Testis (tissue), 3 donors: ENCODE data around the gene ARHGEF28. TPM values are rescaled to one million over a fixed set of nuclear protein-coding genes. Genes with fewer than 3 reads are reported as not detected.
A peak's percentile ranks its signal among the peaks of the same experiment; 100 is the strongest.

Source experiments
- DNase-seq: peaks from one replicate; pipeline ENCODE4 v3.0.0-alpha.2; 2019
- H3K27ac ChIP-seq, 2 donors: fragments of 200-600 bp; sonication (generic); one replicate each; pipeline ENCODE4 v1.5.1; 2019
- H3K27me3 ChIP-seq: fragments of 200-600 bp; sonication (generic); one replicate; pipeline ENCODE4 v1.5.1; 2019
- H3K36me3 ChIP-seq: fragments of 200-600 bp; sonication (generic); one replicate; pipeline ENCODE4 v1.5.1; 2017; ENCODE audit warnings: low read depth; ENCODE audit errors: missing control alignments
- H3K4me1 ChIP-seq: fragments of 200-600 bp; sonication (generic); one replicate; pipeline ENCODE4 v1.5.1; 2019
- H3K4me3 ChIP-seq, 2 donors: fragments of 200-600 bp; sonication (generic); one replicate each; pipeline ENCODE4 v1.5.1; 2017 to 2019
- H3K9me3 ChIP-seq: fragments of 200-600 bp; sonication (generic); one replicate; pipeline ENCODE4 v1.5.1; 2017
- POLR2A ChIP-seq: fragments of 450-650 bp; IDR thresholded peaks from one replicate; pipeline ENCODE4 v1.6.1; 2017; ENCODE audit warnings: antibody characterized with exemption, mild to moderate bottlenecking, moderate library complexity
- WGBS, 2 donors: methylation state at CpG; one replicate each; pipeline ENCODE4 v1.1.5; 2018; 5-methylcytosine and 5-hydroxymethylcytosine counted together
- intact Hi-C: fragments of 100-400 bp; cut with DNase I; formaldehyde crosslinking; loops from one replicate; pipeline ENCODE4 v1.15.1; 2023; ENCODE audit warnings: low total_unique reads
- polyA plus RNA-seq: library from polyadenylated mRNA; stranded (reverse); fragments of 350-450 nt; fragmentation: Illumina TruSeq; extraction: RNeasy Lipid Tissue Mini Kit (QIAGEN cat#74804); gene quantifications from one replicate; pipeline ENCODE4 v1.2.3, GENCODE V29; 2014; ENCODE audit warnings: low read depth, low replicate concordance; ENCODE audit not compliant: insufficient read depth
- total RNA-seq, 2 donors: library from RNA; depleted of rRNA; stranded (reverse); fragments of >200 nt; gene quantifications; one replicate each; pipeline ENCODE4 v1.2.3, GENCODE V29; 2016
- TF ChIP-seq, protein P1 (sequence below), 3 experiments: fragments of 450-650 bp in 2 of 3; fragments of 200-600 bp in 1 of 3; sonication (generic) in 1 of 3; IDR thresholded peaks; one replicate each; pipeline ENCODE4 v1.5.1; 2016 to 2019; ENCODE audit warnings: antibody characterized with exemption in 3 of 3, mild to moderate bottlenecking in 2 of 3, moderate library complexity in 1 of 3

The ARHGEF28 gene
- total and polyA plus RNA-seq, 3 donors from 2014 or later, result 3.9 to 8.7 (median 8.0) TPM

- no peak overlapping the region for H3K4me3 ChIP-seq
- 81 to 88% methylated on average over 3 of the region's 3 CpGs for WGBS, 2 donors
- no peak overlapping the region for H3K27ac ChIP-seq
- no peaks in the 10 kb centered on the region for H3K4me1 ChIP-seq
- DNase-seq, result no peak
- no peak for TF ChIP-seq POLR2A
- TF ChIP-seq, protein P1, sequence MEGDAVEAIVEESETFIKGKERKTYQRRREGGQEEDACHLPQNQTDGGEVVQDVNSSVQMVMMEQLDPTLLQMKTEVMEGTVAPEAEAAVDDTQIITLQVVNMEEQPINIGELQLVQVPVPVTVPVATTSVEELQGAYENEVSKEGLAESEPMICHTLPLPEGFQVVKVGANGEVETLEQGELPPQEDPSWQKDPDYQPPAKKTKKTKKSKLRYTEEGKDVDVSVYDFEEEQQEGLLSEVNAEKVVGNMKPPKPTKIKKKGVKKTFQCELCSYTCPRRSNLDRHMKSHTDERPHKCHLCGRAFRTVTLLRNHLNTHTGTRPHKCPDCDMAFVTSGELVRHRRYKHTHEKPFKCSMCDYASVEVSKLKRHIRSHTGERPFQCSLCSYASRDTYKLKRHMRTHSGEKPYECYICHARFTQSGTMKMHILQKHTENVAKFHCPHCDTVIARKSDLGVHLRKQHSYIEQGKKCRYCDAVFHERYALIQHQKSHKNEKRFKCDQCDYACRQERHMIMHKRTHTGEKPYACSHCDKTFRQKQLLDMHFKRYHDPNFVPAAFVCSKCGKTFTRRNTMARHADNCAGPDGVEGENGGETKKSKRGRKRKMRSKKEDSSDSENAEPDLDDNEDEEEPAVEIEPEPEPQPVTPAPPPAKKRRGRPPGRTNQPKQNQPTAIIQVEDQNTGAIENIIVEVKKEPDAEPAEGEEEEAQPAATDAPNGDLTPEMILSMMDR (IDR thresholded peaks at IDR 0.05), result no peak
- intact Hi-C loops, result no loop called here
- H3K9me3 ChIP-seq, result no peaks in the 10 kb centered on the region
- H3K36me3 ChIP-seq, result no peaks in the 10 kb centered on the region
- no peaks in the 10 kb centered on the region for H3K27me3 ChIP-seq
Observed at GRCh38 chr5:73912821-73913271, 286.9 kb downstream of the ARHGEF28 start.

DNA sequence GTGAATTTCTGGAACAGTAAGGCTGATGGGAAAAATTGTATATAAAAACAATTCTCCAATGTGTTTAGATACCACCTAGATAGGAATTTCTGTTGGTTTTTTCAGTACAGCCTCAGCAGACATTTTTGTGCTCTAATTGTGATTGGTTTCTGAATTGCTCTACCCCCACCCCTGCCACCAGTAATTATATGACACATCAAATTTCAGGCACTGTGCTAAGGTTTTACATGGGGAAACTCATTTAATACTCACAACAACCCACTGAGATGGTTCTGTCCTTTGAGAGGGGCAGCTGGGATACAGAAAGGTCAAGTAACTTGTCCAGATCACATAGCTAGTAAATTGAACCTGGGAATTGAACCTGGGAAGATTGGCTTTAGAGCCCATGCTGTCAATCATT lies 288.0 kb downstream of the ARHGEF28 start:
- Histone ChIP-seq H3K36me3 (no peaks in the 10 kb centered on the region), H3K27me3 (no peaks in the 10 kb centered on the region), H3K27ac (no peak overlapping the region), H3K4me3 (no peak overlapping the region), H3K4me1 (no peaks in the 10 kb centered on the region), H3K9me3 (no peaks in the 10 kb centered on the region)
- no peak for DNase-seq
- TF ChIP-seq, protein P1 (IDR thresholded peaks at IDR 0.05), result no peak
- no peak for TF ChIP-seq POLR2A
- intact Hi-C loops, result no loop called here

DNA sequence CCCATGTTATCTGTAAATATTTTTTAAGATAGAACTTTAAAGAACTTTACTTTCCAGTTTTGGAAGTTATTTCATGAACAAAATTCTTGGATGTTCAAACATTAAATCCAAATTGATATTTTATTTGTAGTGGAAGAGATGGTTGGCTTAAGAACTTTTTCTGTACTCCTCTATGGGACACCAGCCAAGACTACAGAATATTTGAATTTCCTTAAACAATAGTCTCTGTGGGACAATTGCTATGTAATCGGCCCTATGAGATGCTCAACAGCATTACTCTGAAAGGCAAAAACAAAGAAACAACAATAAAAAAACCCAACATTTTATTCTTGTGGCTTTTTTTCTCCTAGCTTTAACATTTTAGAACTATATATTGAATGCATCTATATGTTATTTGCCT lies 289.3 kb downstream of the ARHGEF28 start:
- no peaks in the 10 kb centered on the region for H3K27me3 ChIP-seq
- no peak overlapping the region for H3K27ac ChIP-seq
- WGBS, 2 donors, result 55 to 75% methylated on average over 1 of the region's 1 CpG
- H3K36me3 ChIP-seq, result no peaks in the 10 kb centered on the region
- TF ChIP-seq, protein P1 (IDR thresholded peaks at IDR 0.05), result no peak
- TF ChIP-seq POLR2A, result no peak
- H3K9me3 ChIP-seq, result no peaks in the 10 kb centered on the region
- DNase-seq, result no peak
- intact Hi-C loops, result no loop called here
- H3K4me3 ChIP-seq, result no peak overlapping the region
- no peaks in the 10 kb centered on the region for H3K4me1 ChIP-seq

- no peak overlapping the region for H3K4me3 ChIP-seq
- intact Hi-C loops, result no loop called here
- WGBS, 2 donors, result 62 to 63% methylated on average over 3 of the region's 3 CpGs
- peak; percentile 23 for DNase-seq
- H3K36me3 ChIP-seq, result no peaks in the 10 kb centered on the region
- H3K27me3 ChIP-seq, result no peaks in the 10 kb centered on the region
- no peak overlapping the region for H3K27ac ChIP-seq
- no peaks in the 10 kb centered on the region for H3K9me3 ChIP-seq
- H3K4me1 ChIP-seq, result no peaks in the 10 kb centered on the region
- no peak for TF ChIP-seq POLR2A
- TF ChIP-seq, protein P1 (IDR thresholded peaks at IDR 0.05), result no peak
Observed at GRCh38 chr5:73917433-73917832, 291.4 kb downstream of the ARHGEF28 start.

- H3K9me3 ChIP-seq, result no peaks in the 10 kb centered on the region
- whole genome bisulfite sequencing, 2 donors, result 82 to 83% methylated on average over 4 of the region's 4 CpGs
- H3K27me3 ChIP-seq, result no peaks in the 10 kb centered on the region
- H3K4me1 ChIP-seq, result no peaks in the 10 kb centered on the region
- H3K4me3 ChIP-seq, result no peak overlapping the region
- H3K36me3 ChIP-seq, result no peaks in the 10 kb centered on the region
- H3K27ac ChIP-seq, result no peak overlapping the region
- no peak for DNase-seq
- intact Hi-C loops, result no loop called here
- no peak for TF ChIP-seq POLR2A
- TF ChIP-seq, protein P1 (IDR thresholded peaks at IDR 0.05), result no peak
Observed at GRCh38 chr5:73917891-73918290, 291.9 kb downstream of the ARHGEF28 start.
